H54 (cell line): ENCODE results near the gene ACAA1.
"Not testable (repeated sequence)": the region's sequence is repeated elsewhere in the genome, so short reads cannot be mapped to it uniquely, and the experiment has no call there.

Experiments
- DNase-seq: peaks from one replicate; pipeline ENCODE4 v3.0.0; 2011; ENCODE audit warnings: low spot score, mixed read lengths; ENCODE audit not compliant: insufficient read length
- FAIRE-seq: peaks from 3 replicates; lab custom pipeline; 2011; peaks lifted over from hg19 to GRCh38; lab: Jason Lieb, UNC
- POLR2A ChIP-seq: IDR thresholded peaks from 2 replicates; pipeline ENCODE4 v1.6.1; 2011; ENCODE audit warnings: low read depth, mild to moderate bottlenecking, low read length

The ACAA1 gene

GRCh38 chr3:38136393-38136776, 542 bp downstream of the ACAA1 start:
- FAIRE-seq (no peak), DNase-seq (no peak)
- TF ChIP-seq POLR2A = no peak

- FAIRE-seq, DNase-seq: not testable (repeated sequence)
These were observed 1.2 kb downstream of the ACAA1 start for GRCh38 chr3:38135621-38136277.

GRCh38 chr3:38134517-38135143, 2.3 kb downstream of the ACAA1 start:
- FAIRE-seq, DNase-seq: not testable (repeated sequence)

- FAIRE-seq (no peak), DNase-seq (no peak)
- TF ChIP-seq POLR2A = no peak
These were observed 3.1 kb downstream of the ACAA1 start for GRCh38 chr3:38133557-38134405.

GRCh38 chr3:38133209-38133556, 3.7 kb downstream of the ACAA1 start:
- FAIRE-seq = no peak
- no peak for DNase-seq
- TF ChIP-seq POLR2A = no peak

- no peak for TF ChIP-seq POLR2A
- DNase-seq (no peak), FAIRE-seq (no peak)
These were observed 5.1 kb downstream of the ACAA1 start for GRCh38 chr3:38131621-38132369.

- no peak for DNase-seq
- no peak for FAIRE-seq
- no peak for TF ChIP-seq POLR2A
These were observed 6.3 kb downstream of the ACAA1 start for GRCh38 chr3:38130631-38131065.

- no peak for DNase-seq
- FAIRE-seq = no peak
- no peak for TF ChIP-seq POLR2A
These were observed 7.9 kb downstream of the ACAA1 start for GRCh38 chr3:38129058-38129457.

- no peak for TF ChIP-seq POLR2A
These were observed 8.6 kb downstream of the ACAA1 start for GRCh38 chr3:38128303-38128655.

GRCh38 chr3:38127611-38128302, 9.2 kb downstream of the ACAA1 start:
- DNase-seq (no peak), FAIRE-seq (no peak)
- TF ChIP-seq POLR2A = no peak

More at GRCh38 chr3:38128303-38128655, 8.6 kb downstream of the ACAA1 start:
- FAIRE-seq (no peak), DNase-seq (no peak)

GRCh38 chr3:38126121-38126892, 10.6 kb downstream of the ACAA1 start:
- FAIRE-seq (no peak), DNase-seq (no peak)
- TF ChIP-seq POLR2A = no peak

- TF ChIP-seq POLR2A = no peak
- FAIRE-seq = no peak
- DNase-seq = no peak
These were observed 11.4 kb downstream of the ACAA1 start for GRCh38 chr3:38125305-38126120.
